Fibroblast of lung (primary cell): ENCODE data around the gene TCP11. TPM values are rescaled to one million over a fixed set of nuclear protein-coding genes. Genes with fewer than 3 reads are reported as not detected.

Experiments
- DNase-seq, 2 donors: peaks; one replicate each; pipeline versions ENCODE4 v3.0.0 to v3.0.0-alpha.2; 2010; ENCODE audit warnings: low read depth in 2 of 2
- H2AFZ ChIP-seq: 2 replicates; pipeline ENCODE4 v1.5.1; 2012; ENCODE audit warnings: low read length, control low read depth, inconsistent platforms
- H3K27ac ChIP-seq: 2 replicates; pipeline ENCODE4 v1.5.1; 2011; ENCODE audit warnings: low read length, control low read depth; ENCODE audit not compliant: insufficient read depth
- H3K27me3 ChIP-seq: 2 replicates; pipeline ENCODE4 v1.5.1; 2011; ENCODE audit warnings: mild to moderate bottlenecking, low read length; ENCODE audit not compliant: control insufficient read depth, insufficient read depth
- H3K36me3 ChIP-seq: 2 replicates; pipeline ENCODE4 v1.5.1; 2011; ENCODE audit warnings: low read length; ENCODE audit not compliant: control insufficient read depth, insufficient read depth
- H3K4me1 ChIP-seq: 2 replicates; pipeline ENCODE4 v1.5.1; 2011; ENCODE audit warnings: low read length; ENCODE audit not compliant: control insufficient read depth, insufficient read depth; ENCODE audit errors: extremely low read depth
- H3K4me2 ChIP-seq: 2 replicates; pipeline ENCODE4 v1.5.1; 2011; ENCODE audit warnings: low read length, control low read depth; ENCODE audit not compliant: insufficient read depth; ENCODE audit errors: extremely low read depth
- H3K4me3 ChIP-seq, 4 experiments: fragments of 200-600 bp in 1 of 4; sonication (generic) in 1 of 4; replicated peaks in 1 of 4; 2 replicates each; pipeline ENCODE4 v1.5.1; 2011 to 2016; ENCODE audit warnings: low read length in 4 of 4, low read depth in 3 of 4, mild to moderate bottlenecking in 3 of 4, control low read depth in 2 of 4, inconsistent platforms in 1 of 4, mixed read lengths in 1 of 4; ENCODE audit not compliant: insufficient read depth in 1 of 4; ENCODE audit errors: control extremely low read depth in 1 of 4
- H3K79me2 ChIP-seq: 2 replicates; pipeline ENCODE4 v1.5.1; 2012; ENCODE audit warnings: mild to moderate bottlenecking, low read length, inconsistent platforms; ENCODE audit not compliant: control insufficient read depth, insufficient read depth
- H3K9ac ChIP-seq: 2 replicates; pipeline ENCODE4 v1.5.1; 2011; ENCODE audit warnings: mild to moderate bottlenecking, low read length, control low read depth; ENCODE audit not compliant: insufficient read depth
- H3K9me3 ChIP-seq: 2 replicates; pipeline ENCODE4 v1.5.1; 2012; ENCODE audit warnings: low read depth, low read length; ENCODE audit not compliant: control insufficient read depth, insufficient read depth
- H4K20me1 ChIP-seq: 2 replicates; pipeline ENCODE4 v1.5.1; 2011; ENCODE audit warnings: low read length; ENCODE audit not compliant: control insufficient read depth, insufficient read depth; ENCODE audit errors: extremely low read depth
- EZH2 ChIP-seq: IDR thresholded peaks from 2 replicates; pipeline ENCODE4 v1.5.1; 2012; ENCODE audit warnings: low read length, control low read depth, mild to moderate bottlenecking; ENCODE audit errors: missing control alignments
- polyA plus RNA-seq, 2 donors: library from polyadenylated mRNA; depleted of rRNA in 1 of 2; stranded (reverse) in 1 of 2; unstranded in 1 of 2; fragments of >200 nt; gene quantifications; 2 replicates each; pipeline ENCODE4 v1.2.1, GENCODE V29; 2011 to 2012; ENCODE audit warnings: missing spikeins in 1 of 2
- total RNA-seq: library from RNA; depleted of rRNA; stranded (reverse); fragments of >200 nt; gene quantifications from 2 replicates; pipeline ENCODE4 v1.2.1, GENCODE V29; 2014
- TF ChIP-seq, protein P1 (sequence below), 2 donors: IDR thresholded peaks in 1 of 2; conservative IDR thresholded peaks in 1 of 2; 1 replicate in 1 of 2; 2 replicates in 1 of 2; pipeline ENCODE4 v1.5.1; 2011 to 2012; ENCODE audit warnings: low read length in 2 of 2, control low read depth in 1 of 2, inconsistent platforms in 1 of 2, low read depth in 1 of 2, mild to moderate bottlenecking in 1 of 2

TCP11 gene
- total and polyA plus RNA-seq, 2 donors (not counting 1 experiment from before 2014, with no cell fraction given), result 0.17 to 0.24 TPM

DNA sequence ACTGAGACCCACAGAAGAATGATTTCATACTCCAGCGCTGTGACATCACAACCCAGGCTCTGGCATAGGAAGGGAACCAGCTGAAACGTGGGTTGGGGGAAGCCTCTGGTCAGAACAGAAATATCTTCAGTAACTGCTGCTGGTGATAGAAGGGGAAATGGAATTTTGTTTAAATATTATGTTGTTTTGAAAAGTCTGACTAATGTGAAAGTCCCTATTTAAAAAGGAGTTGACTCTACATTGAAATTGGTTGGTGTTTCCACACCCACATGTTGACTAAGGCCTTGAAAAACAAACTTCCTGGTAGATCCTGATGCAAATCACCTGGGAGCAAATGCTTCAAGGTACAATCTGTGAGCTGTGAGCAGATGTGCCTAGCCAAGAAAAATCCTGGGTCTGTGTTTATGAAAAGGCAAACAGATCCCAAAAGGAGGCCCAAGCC is 24.5 kb upstream of the TCP11 start:
- no peak overlapping the region for H3K4me3 ChIP-seq
- H3K4me1 ChIP-seq, result peaks cover 6% of the 10 kb centered on the region
- H3K79me2 ChIP-seq, result no peaks in the 10 kb centered on the region
- no peak overlapping the region for H3K27ac ChIP-seq
- H3K4me2 ChIP-seq, result no peak overlapping the region
- H2AFZ ChIP-seq, result no peak overlapping the region
- TF ChIP-seq, protein P1, sequence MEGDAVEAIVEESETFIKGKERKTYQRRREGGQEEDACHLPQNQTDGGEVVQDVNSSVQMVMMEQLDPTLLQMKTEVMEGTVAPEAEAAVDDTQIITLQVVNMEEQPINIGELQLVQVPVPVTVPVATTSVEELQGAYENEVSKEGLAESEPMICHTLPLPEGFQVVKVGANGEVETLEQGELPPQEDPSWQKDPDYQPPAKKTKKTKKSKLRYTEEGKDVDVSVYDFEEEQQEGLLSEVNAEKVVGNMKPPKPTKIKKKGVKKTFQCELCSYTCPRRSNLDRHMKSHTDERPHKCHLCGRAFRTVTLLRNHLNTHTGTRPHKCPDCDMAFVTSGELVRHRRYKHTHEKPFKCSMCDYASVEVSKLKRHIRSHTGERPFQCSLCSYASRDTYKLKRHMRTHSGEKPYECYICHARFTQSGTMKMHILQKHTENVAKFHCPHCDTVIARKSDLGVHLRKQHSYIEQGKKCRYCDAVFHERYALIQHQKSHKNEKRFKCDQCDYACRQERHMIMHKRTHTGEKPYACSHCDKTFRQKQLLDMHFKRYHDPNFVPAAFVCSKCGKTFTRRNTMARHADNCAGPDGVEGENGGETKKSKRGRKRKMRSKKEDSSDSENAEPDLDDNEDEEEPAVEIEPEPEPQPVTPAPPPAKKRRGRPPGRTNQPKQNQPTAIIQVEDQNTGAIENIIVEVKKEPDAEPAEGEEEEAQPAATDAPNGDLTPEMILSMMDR (conservative IDR thresholded peaks at IDR 0.05 in 1 of 2, IDR thresholded peaks at IDR 0.05 in 1 of 2; ENCODE audit: low read depth in 1 of 2, low read length in 2 of 2), result no peak
- no peak for TF ChIP-seq EZH2
- no peaks in the 10 kb centered on the region for H3K27me3 ChIP-seq
- H3K9me3 ChIP-seq, result no peaks in the 10 kb centered on the region
- H3K9ac ChIP-seq, result no peak overlapping the region
- H4K20me1 ChIP-seq, result no peaks in the 10 kb centered on the region
- DNase-seq, result no peak
- no peaks in the 10 kb centered on the region for H3K36me3 ChIP-seq

DNA sequence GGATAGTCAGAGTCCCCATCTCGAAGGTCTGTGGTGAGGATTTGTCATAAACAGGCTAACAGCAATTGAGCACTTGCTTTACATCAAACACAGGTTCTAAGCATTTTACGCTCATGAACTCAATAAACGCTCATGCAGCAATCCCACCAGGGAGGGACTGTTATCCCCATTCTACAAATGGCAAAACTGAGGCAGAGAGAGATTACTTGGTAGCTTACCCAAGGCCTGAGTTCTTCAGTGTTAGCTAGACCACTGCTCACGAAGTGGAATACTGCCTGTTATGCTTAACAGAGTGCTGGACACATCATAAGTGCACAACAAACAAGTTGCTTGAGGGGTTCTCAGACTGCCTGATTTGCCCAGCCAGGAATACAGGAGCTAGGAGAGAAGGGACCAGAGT is 23.7 kb upstream of the TCP11 start:
- Histone ChIP-seq H4K20me1 (no peaks in the 10 kb centered on the region), H3K4me2 (no peak overlapping the region), H3K4me1 (peaks cover 2% of the 10 kb centered on the region), H3K27ac (no peak overlapping the region), H3K9ac (no peak overlapping the region), H3K36me3 (no peaks in the 10 kb centered on the region), H2AFZ (no peak overlapping the region), H3K79me2 (no peaks in the 10 kb centered on the region), H3K27me3 (no peaks in the 10 kb centered on the region), H3K4me3 (no peak overlapping the region), H3K9me3 (no peaks in the 10 kb centered on the region)
- no peak for DNase-seq
- TF ChIP-seq, protein P1 (conservative IDR thresholded peaks at IDR 0.05 in 1 of 2, IDR thresholded peaks at IDR 0.05 in 1 of 2; ENCODE audit: low read depth in 1 of 2, low read length in 2 of 2), result no peak
- no peak for TF ChIP-seq EZH2

DNA sequence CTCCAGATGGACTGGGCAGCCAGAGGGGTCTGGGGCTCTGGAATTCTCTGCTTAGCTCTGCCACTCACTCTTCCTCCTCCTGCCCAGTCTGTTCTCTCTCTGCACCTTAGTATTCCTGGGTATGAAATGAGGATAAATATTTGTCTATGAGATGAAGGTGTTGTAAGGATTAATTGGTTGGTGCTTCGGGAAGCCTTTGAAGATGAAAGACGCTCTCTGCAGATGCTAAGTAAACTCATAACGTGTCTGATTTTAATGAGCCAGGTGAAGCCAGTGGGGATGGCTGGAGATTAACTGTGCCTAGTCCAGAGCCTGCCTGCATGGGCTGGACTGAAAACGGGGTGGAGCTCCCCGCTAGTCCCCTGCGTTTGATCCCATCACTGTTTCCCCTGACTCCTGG is 23.1 kb upstream of the TCP11 start:
- Histone ChIP-seq H3K27ac (no peak overlapping the region), H3K36me3 (no peaks in the 10 kb centered on the region), H3K27me3 (no peaks in the 10 kb centered on the region), H3K4me2 (no peak overlapping the region), H3K9ac (no peak overlapping the region), H3K4me1 (no peaks in the 10 kb centered on the region), H3K79me2 (no peaks in the 10 kb centered on the region), H3K9me3 (no peaks in the 10 kb centered on the region), H3K4me3 (no peak overlapping the region), H2AFZ (no peak overlapping the region), H4K20me1 (no peaks in the 10 kb centered on the region)
- TF ChIP-seq, protein P1 (conservative IDR thresholded peaks at IDR 0.05 in 1 of 2, IDR thresholded peaks at IDR 0.05 in 1 of 2; ENCODE audit: low read depth in 1 of 2, low read length in 2 of 2), result no peak
- TF ChIP-seq EZH2, result no peak
- no peak for DNase-seq
